ENCODE results near the gene ADH7.
"Not testable (repeated sequence)": the region's sequence is repeated elsewhere in the genome, so short reads cannot be mapped to it uniquely, and the experiment has no call there.

ADH7 gene

DNA sequence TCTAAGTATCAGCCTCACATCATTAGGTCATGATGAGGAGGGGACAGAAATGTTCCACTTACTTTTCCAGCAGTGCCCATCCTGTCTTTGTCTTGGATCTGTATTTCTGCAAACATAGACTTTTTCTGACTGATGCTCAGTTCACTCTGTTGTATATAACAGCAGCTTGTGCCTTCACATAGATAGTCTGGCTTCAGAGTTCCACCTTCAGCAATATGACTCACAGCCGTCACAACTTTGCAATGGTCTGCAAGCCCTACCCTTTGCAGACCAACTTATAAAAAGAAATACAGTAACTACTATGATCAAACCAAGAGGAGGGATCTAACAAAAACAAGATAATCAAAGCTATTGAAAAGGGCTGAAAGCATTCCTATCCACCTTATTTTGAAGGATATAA lies at the start of gene ADH7:
ADH7 (minus strand) TSS at position 189 of the 400 bp plus-strand sequence; CDS start at position 80, 109 bp downstream.
- no peak for DNase-seq

GRCh38 chr4:99483636-99484035 lies 48.5 kb upstream of the ADH7 start:
- no peak for DNase-seq

DNA sequence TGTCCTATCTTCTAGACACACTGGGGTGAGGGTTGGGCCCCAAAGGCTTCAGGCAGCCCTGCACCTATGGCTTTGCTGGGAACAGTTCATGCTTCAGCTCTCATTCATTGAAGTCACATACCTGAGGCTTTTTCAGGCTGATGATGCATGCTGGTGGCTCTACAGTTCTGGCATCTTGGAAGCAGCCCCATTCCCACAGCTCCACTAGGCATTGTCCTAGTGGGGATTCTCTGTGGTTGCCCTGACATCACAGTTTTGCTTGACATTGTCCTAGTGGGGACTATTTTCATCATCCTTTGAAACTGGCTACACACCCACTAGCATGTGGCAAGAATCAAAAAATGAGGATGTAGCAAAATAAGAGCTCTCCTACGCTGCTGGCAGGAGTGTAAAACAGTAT lies 38.0 kb upstream of the ADH7 start:
- DNase-seq, result no peak

- no peak for DNase-seq
Measured at GRCh38 chr4:99471896-99472295, 36.8 kb upstream of the ADH7 start.

- DNase-seq, result no peak
Measured at GRCh38 chr4:99471349-99471748, 36.2 kb upstream of the ADH7 start.

DNA sequence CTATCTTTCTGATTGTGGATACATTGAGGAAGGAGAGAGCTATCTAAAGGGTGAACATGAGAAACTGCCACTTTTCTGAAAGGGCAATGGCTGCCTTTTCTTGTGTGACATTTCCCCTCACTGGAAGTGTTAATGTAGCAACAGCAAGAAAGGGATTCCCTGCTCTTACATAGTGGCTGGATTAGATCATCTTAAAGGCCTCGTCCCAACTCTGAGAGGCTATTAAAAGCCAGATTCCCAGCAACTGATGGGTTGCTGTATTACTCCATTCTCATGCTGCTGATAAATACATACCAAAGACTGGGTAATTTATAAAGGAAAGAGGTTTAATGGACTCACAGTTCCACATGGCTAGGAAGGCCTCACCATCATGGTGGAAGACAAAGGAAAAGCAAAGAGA lies 33.7 kb upstream of the ADH7 start:
- DNase-seq, result no peak

DNA sequence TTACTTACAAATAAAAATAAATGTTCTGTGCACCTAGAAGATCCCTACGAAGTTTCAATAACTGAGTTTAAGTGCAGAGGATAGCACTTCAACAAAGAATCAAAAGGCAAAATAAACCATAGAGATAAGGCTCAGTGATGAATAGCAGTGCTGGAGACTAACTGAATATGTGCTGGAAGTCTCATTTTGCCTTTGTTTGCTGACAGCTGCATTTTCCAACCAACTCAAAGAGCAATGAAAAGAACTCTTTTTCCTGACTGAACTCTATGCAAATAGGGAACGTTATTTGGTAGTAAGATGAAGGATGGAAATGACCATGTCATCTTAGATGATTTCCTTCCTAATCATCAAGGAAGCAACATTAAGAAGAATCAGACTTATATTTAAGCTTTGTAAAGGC lies 32.7 kb upstream of the ADH7 start:
- DNase-seq, result no peak

- no peak for DNase-seq
Measured at GRCh38 chr4:99463566-99463965, 28.4 kb upstream of the ADH7 start.

DNA sequence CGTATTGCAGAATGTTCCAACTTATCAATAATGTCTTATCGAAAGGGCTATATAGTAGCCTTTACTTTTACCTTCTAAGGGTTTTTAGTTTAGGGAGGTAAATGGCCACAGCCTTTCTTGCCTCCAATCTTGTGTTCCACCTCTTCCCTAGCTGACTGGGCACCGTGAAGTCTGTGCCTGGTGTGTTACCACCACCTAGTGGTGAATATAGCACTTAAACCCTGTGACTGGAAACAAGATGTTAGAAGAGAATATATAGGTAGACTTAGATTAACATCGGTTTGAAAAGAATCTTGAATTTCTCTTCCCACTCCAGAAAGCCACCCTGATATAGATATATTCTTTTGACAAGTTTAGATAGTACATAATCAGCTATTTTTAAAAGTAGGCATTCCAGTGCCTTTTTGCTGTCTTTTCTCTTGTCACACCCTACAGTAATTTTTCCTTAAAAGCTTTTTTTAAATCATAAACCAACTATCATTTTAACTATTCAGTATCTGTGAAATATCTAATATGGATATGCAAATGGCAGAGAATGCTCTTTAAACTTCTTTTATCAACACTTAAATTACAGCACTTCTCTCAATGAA lies 27.8 kb upstream of the ADH7 start:
- DNase-seq, result peak; percentile 42

DNA sequence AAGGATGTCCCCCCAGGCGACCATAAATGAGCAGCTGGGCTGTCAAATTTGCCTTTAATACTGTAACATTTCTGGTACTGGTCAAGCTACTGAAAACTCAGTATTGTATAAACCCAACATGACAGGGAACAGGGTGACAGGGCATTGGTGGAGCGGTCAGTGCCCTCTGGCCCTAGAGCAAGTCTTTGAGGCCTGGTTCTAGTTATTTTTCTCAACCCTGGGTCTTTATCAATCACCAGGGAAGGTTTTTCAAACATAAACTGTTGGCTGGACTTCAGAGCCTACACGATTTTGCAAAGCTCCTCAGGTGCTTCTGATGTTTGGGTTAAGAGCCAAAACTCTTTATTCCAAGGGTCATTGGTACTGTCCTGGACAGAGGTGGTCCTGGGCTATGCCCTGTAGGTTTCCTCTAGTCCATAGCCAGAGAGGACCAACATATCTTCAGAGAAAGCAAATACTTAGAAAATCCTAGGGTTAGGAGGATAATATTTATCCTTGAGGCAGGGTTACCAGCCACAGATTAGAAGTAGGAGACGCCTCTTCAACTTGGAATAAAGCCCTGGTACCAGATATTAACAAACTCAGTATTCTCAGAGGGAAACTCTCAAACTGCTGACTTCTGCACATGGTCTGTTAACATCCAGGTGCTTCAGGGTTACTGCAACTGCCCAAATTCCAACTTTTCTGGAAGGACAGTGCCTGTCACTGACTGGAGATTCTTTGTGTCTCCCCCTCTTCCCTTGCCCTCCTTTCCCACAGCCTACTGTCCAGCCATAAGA lies 26.7 kb upstream of the ADH7 start:
- no peak for DNase-seq

DNA sequence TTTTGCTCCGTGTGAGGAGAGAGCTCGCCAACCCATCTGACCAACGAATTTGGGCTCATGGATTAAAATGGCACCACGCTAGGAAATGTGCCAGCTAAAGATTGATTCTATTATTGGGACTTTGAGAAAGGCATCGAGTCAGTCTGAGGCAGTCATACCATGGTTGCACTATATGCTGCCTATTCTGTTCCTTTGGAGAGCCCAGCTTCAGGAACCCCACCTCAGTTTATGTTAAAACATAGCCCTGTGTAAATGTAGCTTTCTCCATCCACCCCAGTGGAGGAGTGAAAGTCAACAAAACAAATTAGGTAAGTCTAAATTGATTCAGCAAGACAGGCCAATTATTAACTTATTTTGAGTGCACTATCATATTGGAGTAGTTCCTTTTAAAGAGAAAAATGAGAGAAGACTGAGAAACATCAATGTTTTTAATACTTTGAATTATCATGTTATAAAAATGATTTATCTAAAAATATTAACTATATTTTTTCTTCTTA lies 24.5 kb upstream of the ADH7 start:
- DNase-seq, result no peak

- no peak for DNase-seq
Measured at GRCh38 chr4:99458911-99459447, 23.8 kb upstream of the ADH7 start.

DNA sequence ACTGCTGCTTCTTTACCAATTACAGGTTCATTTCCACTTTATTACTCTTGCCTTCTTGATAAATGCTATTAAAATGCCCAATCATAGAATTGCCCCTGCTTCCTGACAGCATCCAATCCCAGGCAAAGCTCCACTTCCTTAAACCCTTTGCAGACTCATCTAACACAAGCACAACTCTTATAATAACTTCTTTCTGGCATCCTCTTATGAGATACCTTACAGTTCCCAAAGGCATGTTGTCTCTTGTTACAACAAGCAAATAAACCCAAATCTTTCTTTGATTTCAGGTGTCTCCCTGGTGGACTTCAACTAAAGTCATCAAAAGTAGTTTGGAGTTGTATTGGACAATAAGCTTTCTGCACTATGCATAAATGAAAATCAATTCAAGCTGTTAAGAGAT lies 22.5 kb upstream of the ADH7 start:
- no peak for DNase-seq

DNA sequence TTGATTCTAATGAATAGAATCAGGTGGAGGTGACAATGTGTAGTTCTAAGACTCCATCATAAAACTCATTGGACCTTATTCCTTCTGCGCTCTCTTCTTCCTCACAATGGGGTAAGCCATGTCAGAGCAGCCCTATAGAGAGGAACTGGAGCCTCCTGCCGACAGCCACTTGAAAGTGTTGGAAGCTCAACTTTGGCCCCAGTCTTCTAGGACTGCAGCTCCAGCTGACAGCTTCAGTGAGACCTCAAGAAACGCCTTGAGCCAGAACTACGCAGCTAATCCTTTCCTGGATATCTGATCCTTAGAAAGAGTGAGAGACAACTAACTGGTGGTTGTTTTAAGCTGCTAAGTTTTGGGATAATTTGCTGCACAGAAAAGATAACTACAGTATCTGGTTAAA lies 22.1 kb upstream of the ADH7 start:
- no peak for DNase-seq

DNA sequence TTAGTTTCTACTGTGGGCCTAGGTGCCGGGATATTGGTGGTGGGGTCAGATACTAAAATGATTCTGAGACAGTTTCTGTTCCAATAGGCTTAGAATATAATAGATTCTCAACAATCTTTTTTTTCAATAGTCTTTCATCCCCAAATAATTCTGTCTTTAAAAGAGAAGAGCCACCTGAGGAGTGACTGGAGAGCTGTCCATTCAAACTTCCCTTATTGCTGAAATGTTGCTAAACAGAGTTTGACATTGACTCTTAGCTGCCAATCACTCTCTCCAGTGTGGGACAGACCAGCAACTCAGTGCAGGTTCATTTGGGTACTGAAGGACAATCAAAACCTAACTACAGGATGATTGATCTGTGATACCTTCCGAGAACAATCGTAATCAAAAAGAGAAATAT lies 12.4 kb upstream of the ADH7 start:
- no peak for DNase-seq

- DNase-seq, result no peak
Measured at GRCh38 chr4:99447079-99447478, 11.9 kb upstream of the ADH7 start.

DNA sequence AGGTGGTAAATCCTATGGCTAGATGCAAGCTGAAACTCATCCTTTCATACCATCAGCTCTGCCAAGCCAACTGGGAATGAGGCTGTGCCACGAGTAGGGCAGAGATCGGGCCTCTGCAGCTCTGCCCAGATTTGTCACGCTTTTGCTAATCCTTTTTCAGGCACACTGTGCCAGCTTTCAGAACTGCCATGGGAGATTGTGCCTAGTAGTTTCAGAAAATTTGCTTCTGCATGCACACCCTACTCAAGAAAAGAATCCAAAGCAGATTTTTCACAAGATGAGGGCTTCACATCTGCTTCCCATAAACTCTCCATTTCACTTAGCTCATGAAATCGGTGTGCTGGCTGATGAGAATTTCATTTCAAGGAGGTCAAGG lies 3.3 kb upstream of the ADH7 start:
- no peak for DNase-seq

DNA sequence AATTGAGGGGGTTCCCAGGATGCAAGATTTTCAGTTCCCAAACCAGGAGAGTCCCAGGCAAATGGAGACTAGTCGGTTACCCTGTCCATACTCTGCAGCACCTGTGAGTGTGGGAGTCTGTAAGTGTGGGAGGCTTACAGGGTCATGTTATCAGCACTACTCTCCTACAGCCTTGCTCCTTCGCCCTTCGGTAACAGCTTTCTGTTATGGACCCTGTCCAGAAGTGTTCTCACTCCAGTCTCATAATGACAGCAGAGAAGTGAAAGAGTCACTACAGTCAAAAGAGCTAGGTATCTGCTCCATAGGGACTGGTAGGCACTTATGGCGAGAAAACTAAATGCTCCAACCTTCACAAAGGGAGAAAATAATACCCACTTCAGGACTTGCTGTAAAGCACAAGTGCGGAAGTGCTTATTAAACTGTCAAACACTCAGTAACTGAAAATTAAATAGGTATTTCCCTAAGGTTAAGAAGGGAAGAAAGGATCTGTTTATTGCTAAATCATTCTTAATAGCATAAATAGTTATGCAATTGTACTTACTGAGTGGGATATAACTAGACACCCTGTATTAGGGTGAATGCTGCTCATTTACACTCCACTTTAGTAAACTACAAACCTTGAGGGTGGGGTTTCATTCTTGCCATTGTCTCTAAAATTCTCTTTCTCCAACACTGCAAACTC lies 2.7 kb upstream of the ADH7 start:
- no peak for DNase-seq

GRCh38 chr4:99436976-99437722 lies 2.0 kb upstream of the ADH7 start:
- DNase-seq, result no peak

GRCh38 chr4:99436462-99436861 lies 1.3 kb upstream of the ADH7 start:
- no peak for DNase-seq

- DNase-seq, result no peak
Measured at GRCh38 chr4:99430106-99430505, 5.0 kb downstream of the ADH7 start.

DNA sequence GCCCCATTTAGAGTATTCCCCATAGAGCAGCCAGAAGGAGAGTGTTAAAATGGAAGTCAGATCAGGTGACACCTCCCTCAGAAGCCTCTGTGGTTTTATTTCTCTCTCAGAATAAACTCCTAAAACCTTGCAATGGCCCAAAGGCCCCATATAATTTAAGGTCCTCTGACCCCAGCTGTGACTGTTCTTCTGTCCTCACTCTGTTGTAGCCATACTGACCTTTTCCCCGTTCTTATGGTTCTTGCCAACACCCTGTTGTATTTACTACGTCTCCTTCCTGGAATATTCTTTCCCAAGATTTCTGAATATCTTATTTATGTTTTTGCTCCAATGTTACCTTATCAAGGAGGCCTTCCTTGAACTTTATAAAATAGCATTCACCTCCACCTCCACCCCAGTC lies 18.0 kb downstream of the ADH7 start:
- DNase-seq, result no peak

DNA sequence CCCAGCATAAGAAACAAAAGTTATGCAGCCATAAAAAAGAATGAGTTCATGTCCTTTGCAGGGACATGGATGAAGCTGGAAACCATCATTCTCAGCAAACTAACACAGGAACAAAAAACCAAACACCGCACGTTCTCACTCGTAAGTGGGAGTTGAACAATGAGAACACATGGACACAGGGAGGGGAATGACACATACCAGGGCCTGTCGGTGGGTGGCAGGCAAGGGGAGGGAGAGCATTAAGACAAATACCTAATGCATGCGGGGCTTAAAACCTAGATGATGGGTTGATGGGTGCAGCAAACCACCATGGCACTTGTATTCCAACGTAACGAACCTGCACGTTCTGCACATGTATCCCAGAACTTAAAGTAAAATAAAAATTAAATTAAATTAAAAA lies 19.4 kb downstream of the ADH7 start:
- not testable (repeated sequence) for DNase-seq

Measured in NCI-H1092 (cell line).